HG02571 (cell line): ENCODE measurements around the gene HCRTR1.
A peak's percentile ranks its signal among the peaks of the same experiment; 100 is the strongest.

Source experiments
- ATAC-seq: cut with Tn5 transposase; IDR thresholded peaks from one replicate; pipeline ENCODE4 v1.9.1; 2021; ENCODE audit warnings: mild to moderate bottlenecking, moderate library complexity; ENCODE audit not compliant: unreplicated experiment

The HCRTR1 gene

GRCh38 chr1:31596737-31597097 is 20.8 kb upstream of the HCRTR1 start:
- no peak for ATAC-seq

- no peak for ATAC-seq
Observed at GRCh38 chr1:31598980-31599379, 18.5 kb upstream of the HCRTR1 start.

GRCh38 chr1:31600641-31601040 is 16.8 kb upstream of the HCRTR1 start:
- no peak for ATAC-seq

- ATAC-seq, result no peak
Observed at GRCh38 chr1:31602081-31602480, 15.4 kb upstream of the HCRTR1 start.

GRCh38 chr1:31605908-31606427 is 11.5 kb upstream of the HCRTR1 start:
- ATAC-seq, result peak; percentile 83

GRCh38 chr1:31607360-31607759 is 10.1 kb upstream of the HCRTR1 start:
- ATAC-seq, result no peak

- ATAC-seq, result no peak
Observed at GRCh38 chr1:31609514-31610118, 7.9 kb upstream of the HCRTR1 start.

GRCh38 chr1:31614414-31615005 is 3.0 kb upstream of the HCRTR1 start:
- no peak for ATAC-seq

- no peak for ATAC-seq
Observed at GRCh38 chr1:31615414-31615813, 2.1 kb upstream of the HCRTR1 start.

- no peak for ATAC-seq
Observed at GRCh38 chr1:31615939-31616338, 1.6 kb upstream of the HCRTR1 start.

GRCh38 chr1:31617916-31618746 is 642 bp downstream of the HCRTR1 start:
- no peak for ATAC-seq

GRCh38 chr1:31618916-31619846 is 1.7 kb downstream of the HCRTR1 start:
- no peak for ATAC-seq

GRCh38 chr1:31620631-31621497 is 3.4 kb downstream of the HCRTR1 start:
- ATAC-seq, result no peak

GRCh38 chr1:31621498-31621820 is 4.0 kb downstream of the HCRTR1 start:
- no peak for ATAC-seq

- no peak for ATAC-seq
Observed at GRCh38 chr1:31621847-31622730, 4.6 kb downstream of the HCRTR1 start.

GRCh38 chr1:31623365-31623764 is 5.9 kb downstream of the HCRTR1 start:
- ATAC-seq, result no peak

GRCh38 chr1:31624309-31624708 is 6.8 kb downstream of the HCRTR1 start:
- no peak for ATAC-seq

GRCh38 chr1:31624731-31625514 is 7.4 kb downstream of the HCRTR1 start:
- ATAC-seq, result no peak
